Measurements from ENCODE around the gene TTLL8.

- TF ChIP-seq POLR2A (IDR thresholded peaks at IDR 0.05; ENCODE audit: low read length), result no peak
- TF ChIP-seq HMGXB4 (CRISPR knock-in tag; IDR thresholded peaks at IDR 0.05; ENCODE audit: borderline replicate concordance), result no peak
- TF ChIP-seq CTCF (IDR thresholded peaks at IDR 0.05), result no peak
- TF ChIP-seq FOSL2 (IDR thresholded peaks at IDR 0.05), result no peak
- no peak for TF ChIP-seq FOSL2 (CRISPR knock-in tag; IDR thresholded peaks at IDR 0.05)
- TF ChIP-seq MAX (IDR thresholded peaks at IDR 0.05), result no peak
- TF ChIP-seq FOSB (CRISPR knock-in tag; IDR thresholded peaks at IDR 0.05), result no peak
- TF ChIP-seq REST (IDR thresholded peaks at IDR 0.05), result no peak
- TF ChIP-seq MAZ (IDR thresholded peaks at IDR 0.05; ENCODE audit: borderline replicate concordance, low read depth, low read length), result no peak
- no peak for TF ChIP-seq SREBF2 (IDR thresholded peaks at IDR 0.05)
- no peak for TF ChIP-seq MYC (IDR thresholded peaks at IDR 0.05; ENCODE audit: borderline replicate concordance, low read length)
- no peak for TF ChIP-seq RAD21 (conservative IDR thresholded peaks at IDR 0.05 in 1 of 2, IDR thresholded peaks at IDR 0.05 in 1 of 2)
- TF ChIP-seq HDAC2 (IDR thresholded peaks at IDR 0.05), result no peak
- no peak for TF ChIP-seq RCOR1 (IDR thresholded peaks at IDR 0.05; ENCODE audit: low read depth, low read length)
Observed at GRCh38 chr22:50044485-50045118, 13.5 kb downstream of the TTLL8 start.

Measured in A549 (cell line).